Vagina (tissue), 2 donors: ENCODE measurements around the gene TCF4.

Experiments
- CTCF ChIP-seq, 3 experiments: fragments of 450-650 bp in 2 of 3; fragments of 200-600 bp in 1 of 3; sonication (generic) in 1 of 3; IDR thresholded peaks; one replicate each; pipeline ENCODE4 v1.5.1; 2017 to 2019; ENCODE audit warnings: antibody characterized with exemption in 3 of 3, mild to moderate bottlenecking in 2 of 3, moderate library complexity in 2 of 3
- POLR2A ChIP-seq, 2 donors: fragments of 450-650 bp; IDR thresholded peaks; one replicate each; pipeline ENCODE4 v1.6.1; 2017; ENCODE audit warnings: antibody characterized with exemption in 2 of 2, mild to moderate bottlenecking in 2 of 2, moderate library complexity in 2 of 2
- POLR2AphosphoS5 ChIP-seq, 2 donors: sonication (generic); formaldehyde crosslinking; IDR thresholded peaks; one replicate each; pipeline ENCODE4 v1.9.0; 2017; ENCODE audit warnings: antibody characterized with exemption in 2 of 2, mild to moderate bottlenecking in 2 of 2, low read depth in 1 of 2; ENCODE audit not compliant: insufficient read depth in 1 of 2

GRCh38 chr18:55346387-55346786 lies 241.6 kb downstream of the TCF4 start:
- TF ChIP-seq CTCF (IDR thresholded peaks at IDR 0.05) (no peak), POLR2A (IDR thresholded peaks at IDR 0.05) (no peak), POLR2AphosphoS5 (IDR thresholded peaks at IDR 0.05; ENCODE audit: insufficient read depth in 1 of 2, low read depth in 1 of 2) (no peak)
